ENCODE data around the gene DOCK8.
A peak's percentile ranks its signal among the peaks of the same experiment; 100 is the strongest.
"Not testable (repeated sequence)": the region's sequence is repeated elsewhere in the genome, so short reads cannot be mapped to it uniquely, and the experiment has no call there.

DOCK8 gene

GRCh38 chr9:214648-215493, at the start of gene DOCK8:
TSS of gene DOCK8 (plus strand) at chr9:214865. CDS start at chr9:214977, 112 bp downstream.
- peak; percentile 82 for DNase-seq (ENCODE audit: extremely low spot score)
- TF ChIP-seq CTCF (IDR thresholded peaks at IDR 0.05; ENCODE audit: control extremely low read depth, extremely low read depth, low read depth, missing control alignments) = peak; percentile 72
- ChIA-PET CTCF (interaction anchor here (0.8 to 3.1 kb wide), 19 partner anchors 9 to 248 kb away, joined by 3 to 24 read pairs (median 5); no protein-coding TSS in a partner anchor), POLR2A (interaction anchor here (0.5 kb wide), 1 partner anchor 28 kb away, joined by 3 read pairs; no protein-coding TSS in a partner anchor)

GRCh38 chr9:169757-170156, 44.9 kb upstream of the DOCK8 start:
- DNase-seq (ENCODE audit: extremely low spot score); POLR2A ChIA-PET; CTCF ChIA-PET: not testable (repeated sequence)

- POLR2A ChIA-PET, CTCF ChIA-PET: not testable (repeated sequence)
Observed at GRCh38 chr9:178140-178825, 36.4 kb upstream of the DOCK8 start.

GRCh38 chr9:178970-179383, 35.7 kb upstream of the DOCK8 start, which contains the start of gene ZNG1A:
TSS of gene ZNG1A (minus strand) at chr9:179056. CDS start at chr9:178969, 87 bp downstream.
- peak; percentile 7 for TF ChIP-seq CTCF (IDR thresholded peaks at IDR 0.05; ENCODE audit: control extremely low read depth, extremely low read depth, low read depth, missing control alignments)
- CTCF ChIA-PET; POLR2A ChIA-PET; DNase-seq (ENCODE audit: extremely low spot score): not testable (repeated sequence)

More at GRCh38 chr9:178140-178825, 36.4 kb upstream of the DOCK8 start:
- DNase-seq (ENCODE audit: extremely low spot score) = not testable (repeated sequence)

GRCh38 chr9:199601-200000, 15.1 kb upstream of the DOCK8 start:
- CTCF ChIA-PET; DNase-seq (ENCODE audit: extremely low spot score); POLR2A ChIA-PET: not testable (repeated sequence)

- ChIA-PET POLR2A (no interaction called here), CTCF (interaction anchor here (1.0 kb wide), 1 partner anchor 8 kb away, joined by 3 read pairs; the partner anchor contains the start of gene DOCK8)
- DNase-seq (ENCODE audit: extremely low spot score) = no peak
- TF ChIP-seq CTCF (IDR thresholded peaks at IDR 0.05; ENCODE audit: control extremely low read depth, extremely low read depth, low read depth, missing control alignments) = no peak
Observed at GRCh38 chr9:206481-206880, 8.2 kb upstream of the DOCK8 start.

GRCh38 chr9:209143-209758, 5.4 kb upstream of the DOCK8 start:
- ChIA-PET CTCF (no interaction called here), POLR2A (no interaction called here)
- no peak for TF ChIP-seq CTCF (IDR thresholded peaks at IDR 0.05; ENCODE audit: control extremely low read depth, extremely low read depth, low read depth, missing control alignments)
- DNase-seq (ENCODE audit: extremely low spot score) = no peak

- CTCF ChIA-PET = interaction anchor here (1.0 to 1.5 kb wide), 3 partner anchors 12 to 85 kb away, joined by 3 to 6 read pairs (median 3); no protein-coding TSS in a partner anchor
- TF ChIP-seq CTCF (IDR thresholded peaks at IDR 0.05; ENCODE audit: control extremely low read depth, extremely low read depth, low read depth, missing control alignments) = no peak
- DNase-seq (ENCODE audit: extremely low spot score) = no peak
- POLR2A ChIA-PET = no interaction called here
Observed at GRCh38 chr9:211036-211435, 3.6 kb upstream of the DOCK8 start.
